ENCODE measurements around the gene VMO1. TPM values are rescaled to one million over a fixed set of nuclear protein-coding genes. Genes with fewer than 3 reads are reported as not detected.
"Not testable (repeated sequence)": the region's sequence is repeated elsewhere in the genome, so short reads cannot be mapped to it uniquely, and the experiment has no call there.

Gene VMO1
- 0.51 TPM in 1 of 2 replicates, not detected in the other for total RNA-seq

- DNase-seq: peak; percentile 38
These were observed at the start of gene VMO1 for GRCh38 chr17:4786106-4786511. TSS of gene VMO1 (minus strand) at chr17:4786364. CDS start at chr17:4786352, 12 bp downstream.

- DNase-seq: no peak
These were observed 48.5 kb upstream of the VMO1 start for GRCh38 chr17:4834681-4835020.

- peak; percentile 54 for DNase-seq
These were observed 47.9 kb upstream of the VMO1 start for GRCh38 chr17:4833941-4834680.

GRCh38 chr17:4833178-4833940, 47.2 kb upstream of the VMO1 start, which contains the start of gene MINK1:
TSS of gene MINK1 (plus strand) at chr17:4833340. CDS start at chr17:4833584, 244 bp downstream.
- DNase-seq: peak; percentile 96

DNA sequence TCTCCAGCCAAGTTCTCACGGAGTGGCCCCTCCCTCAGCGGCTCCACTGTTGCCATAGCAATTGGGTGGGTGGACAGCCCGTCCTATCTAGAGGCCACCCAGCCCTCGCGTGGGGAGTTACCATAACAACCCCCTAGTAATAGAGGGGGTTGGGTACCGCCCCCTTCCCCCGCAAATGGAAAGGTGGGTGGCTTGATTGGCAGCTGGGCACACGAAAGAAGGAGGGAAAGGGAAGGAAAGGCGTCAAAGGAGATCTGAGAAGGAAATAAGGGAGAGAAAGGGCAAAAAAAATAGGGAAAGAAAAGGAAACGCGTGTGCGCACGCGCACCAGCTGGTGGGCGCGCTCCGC, 46.6 kb upstream of the VMO1 start:
- not testable (repeated sequence) for DNase-seq

- no peak for DNase-seq
These were observed 41.2 kb upstream of the VMO1 start for GRCh38 chr17:4827399-4827798.

GRCh38 chr17:4823373-4824089, 37.4 kb upstream of the VMO1 start:
- DNase-seq: no peak

- no peak for DNase-seq
These were observed 36.7 kb upstream of the VMO1 start for GRCh38 chr17:4822835-4823234.

DNA sequence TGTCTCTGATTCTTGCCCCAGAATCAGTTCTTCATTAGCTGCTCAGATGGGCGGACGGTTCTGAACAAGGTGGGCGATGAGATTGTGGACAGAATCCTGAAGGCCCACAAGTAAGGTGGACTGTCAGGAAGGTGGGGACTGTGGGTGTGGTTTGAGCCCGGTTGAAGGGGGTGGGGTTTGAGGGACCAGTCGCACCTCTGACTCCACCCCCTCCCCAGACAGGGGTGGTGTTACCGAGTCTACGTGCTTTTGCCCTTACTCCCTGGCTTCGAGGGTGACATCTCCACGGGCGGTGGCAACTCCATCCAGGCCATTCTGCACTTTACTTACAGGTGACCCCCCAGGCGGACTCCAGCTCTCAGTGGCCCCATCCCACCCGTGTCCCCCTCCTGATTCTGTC, 32.1 kb upstream of the VMO1 start:
- DNase-seq: no peak

- DNase-seq: no peak
These were observed 30.7 kb upstream of the VMO1 start for GRCh38 chr17:4816826-4817225.

- peak; percentile 48 for DNase-seq
These were observed 29.0 kb upstream of the VMO1 start for GRCh38 chr17:4815043-4815675.

DNA sequence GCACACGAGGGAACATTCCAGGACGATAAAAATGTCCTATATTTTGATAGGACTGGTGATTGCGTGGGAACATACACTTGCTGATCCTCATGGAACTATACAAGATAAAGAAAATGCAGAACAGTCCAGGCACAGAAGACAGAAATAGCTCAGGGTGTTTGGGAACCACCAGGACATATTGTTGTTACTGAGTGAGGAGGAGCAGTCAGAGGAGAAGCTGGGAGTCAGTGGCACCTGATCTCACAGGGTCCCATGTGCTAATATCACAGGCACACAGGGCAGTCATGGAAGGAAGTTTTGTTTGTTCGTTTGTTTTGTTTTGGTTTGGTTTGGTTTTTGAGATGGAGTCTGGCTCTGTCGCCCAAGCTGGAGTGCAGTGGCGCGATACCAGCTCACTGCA, 26.5 kb upstream of the VMO1 start:
- no peak for DNase-seq

DNA sequence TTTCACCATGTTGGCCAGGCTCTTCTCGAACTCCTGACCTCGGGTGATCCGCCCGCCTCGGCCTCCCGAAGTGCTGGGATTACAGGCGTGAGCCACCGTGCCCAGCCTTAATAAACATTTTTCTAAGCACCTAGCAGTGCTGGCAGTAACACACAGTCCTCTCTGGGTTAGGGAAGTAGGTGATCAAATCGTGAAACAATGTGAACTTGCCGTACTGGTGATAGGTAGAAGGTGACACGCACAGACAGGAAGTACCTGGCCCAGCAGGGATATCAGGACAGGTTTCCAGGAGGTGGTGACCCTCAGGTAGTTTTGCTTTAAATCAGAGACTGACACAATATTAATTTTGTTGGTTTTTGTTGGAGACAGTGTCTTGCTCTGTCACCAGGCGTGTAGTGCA, 25.3 kb upstream of the VMO1 start:
- no peak for DNase-seq

- no peak for DNase-seq
These were observed 24.6 kb upstream of the VMO1 start for GRCh38 chr17:4810696-4811290.

DNA sequence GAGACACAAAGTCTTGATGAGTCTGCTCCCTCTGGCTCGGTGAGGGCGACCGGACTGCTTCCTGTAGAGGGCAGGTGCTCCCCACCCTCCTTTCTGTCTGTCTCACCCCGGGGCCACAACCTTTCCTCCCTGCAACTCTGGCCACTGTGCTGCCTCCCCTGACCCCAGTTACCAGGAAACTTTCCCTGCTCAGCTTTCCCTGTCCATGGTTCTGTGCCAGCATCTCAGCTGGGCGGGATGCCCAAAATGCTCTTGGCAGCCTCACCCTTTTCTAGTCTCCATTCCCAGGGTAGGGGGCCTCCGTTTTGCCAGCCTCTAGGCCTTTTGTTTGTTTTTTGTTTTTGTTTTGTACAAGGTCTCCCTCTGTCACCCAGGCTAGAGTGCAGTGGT, 22.2 kb upstream of the VMO1 start:
- no peak for DNase-seq

DNA sequence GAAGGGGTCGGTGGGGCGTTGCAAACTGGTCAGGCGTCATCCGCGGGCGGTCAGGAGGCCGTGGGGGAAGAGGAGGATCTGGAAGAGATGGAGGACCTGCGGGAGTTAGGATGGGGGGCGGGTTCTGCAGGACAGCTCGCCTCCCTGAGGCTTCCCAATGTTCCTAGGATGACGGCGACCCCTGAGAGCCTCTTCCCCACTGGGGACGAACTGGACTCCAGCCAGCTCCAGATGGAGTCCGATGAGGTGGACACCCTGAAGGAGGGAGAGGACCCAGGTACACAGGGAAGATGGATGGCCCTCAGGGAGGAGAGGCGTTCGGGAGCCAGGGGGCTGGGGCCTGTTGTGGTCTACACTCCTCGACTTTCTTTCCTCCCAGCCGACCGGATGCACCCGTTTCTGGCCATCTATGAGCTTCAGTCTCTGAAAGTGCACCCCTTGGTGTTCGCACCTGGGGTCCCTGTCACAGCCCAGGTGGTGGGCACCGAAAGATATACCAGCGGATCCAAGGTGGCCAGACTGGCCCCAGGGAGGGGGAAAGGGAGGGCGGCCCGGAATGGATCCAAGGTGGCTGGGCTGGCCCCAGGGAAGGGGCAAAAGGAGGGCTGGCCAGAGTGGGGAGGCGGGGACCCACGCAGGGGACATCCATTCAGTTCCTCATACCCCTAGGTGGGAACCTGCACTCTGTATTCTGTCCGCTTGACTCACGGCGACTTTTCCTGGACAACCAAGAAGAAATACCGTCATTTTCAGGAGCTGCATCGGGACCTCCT, 21.6 kb upstream of the VMO1 start:
- no peak for DNase-seq

- DNase-seq: peak; percentile 82
These were observed 20.8 kb upstream of the VMO1 start, which contains the start of gene PLD2 for GRCh38 chr17:4806777-4807604. TSS of gene PLD2 (plus strand) at chr17:4807152. CDS start at chr17:4807773, 621 bp downstream.

DNA sequence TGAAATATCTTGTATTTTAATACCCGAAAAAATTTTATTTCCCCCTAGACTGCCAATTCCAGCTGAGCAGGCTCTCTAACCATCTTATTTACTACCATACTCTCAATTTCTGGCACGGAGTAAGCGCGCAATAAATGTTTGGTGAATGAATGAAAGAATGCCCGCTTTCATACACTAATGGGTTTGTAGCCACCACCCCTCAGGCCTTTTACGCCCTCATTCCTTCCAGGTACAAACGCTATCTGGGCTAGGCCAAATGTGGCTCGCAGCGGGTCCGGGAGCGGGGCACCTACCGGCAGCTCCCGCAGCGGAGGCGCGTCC, 20.3 kb upstream of the VMO1 start:
- no peak for DNase-seq

GRCh38 chr17:4802228-4802627, 16.1 kb upstream of the VMO1 start, which contains the start of gene C17orf114:
TSS of gene C17orf114 (minus strand) at chr17:4802328.
- DNase-seq: no peak

DNA sequence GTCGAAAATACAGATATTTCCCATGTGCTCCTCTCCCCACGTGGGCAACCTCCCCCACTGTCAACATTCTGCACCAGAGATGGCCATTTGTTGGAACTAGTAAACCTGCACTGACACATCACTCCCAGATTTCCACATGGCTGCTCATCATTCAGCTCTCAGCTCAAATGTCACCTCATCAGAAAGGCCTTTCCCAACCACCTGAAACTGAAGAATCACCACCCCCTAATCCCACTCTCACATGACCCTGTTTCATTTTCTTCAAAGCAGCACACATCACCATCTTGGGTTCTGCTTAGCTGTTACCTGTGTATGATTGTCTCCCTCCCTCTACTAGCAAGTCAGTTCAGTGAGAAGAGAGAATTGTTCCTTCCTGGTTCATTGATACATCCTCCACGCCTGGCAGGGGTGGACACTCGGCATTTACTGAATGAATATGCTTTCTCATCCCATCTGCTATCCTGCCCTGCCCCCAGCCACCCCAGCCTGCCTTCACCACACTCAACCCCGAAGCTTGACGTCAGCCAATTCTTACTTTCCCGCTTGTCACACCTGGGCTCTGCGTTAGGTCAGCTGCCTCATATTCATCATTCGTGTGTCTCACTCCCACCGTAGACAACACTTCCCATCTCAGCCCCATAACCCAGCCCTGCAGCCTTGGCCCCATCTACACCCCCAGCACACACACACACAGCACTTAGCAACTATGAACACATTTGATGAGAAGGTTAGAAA, 14.5 kb upstream of the VMO1 start:
- DNase-seq: no peak
